ENCODE measurements around the gene INO80B. TPM values are rescaled to one million over a fixed set of nuclear protein-coding genes. Genes with fewer than 3 reads are reported as not detected.

INO80B gene
- polyA plus RNA-seq, 1 of the 3 experiments (the other 2 are of a cell fraction) = 41.7 TPM

- WGBS (ENCODE audit: low lambda C conversion rate) = 1% methylated on average over 17 of the region's 57 CpGs
- POLR2A ChIA-PET = interaction anchor here (0.7 to 3.1 kb wide), 14 partner anchors 9 to 243 kb away, joined by 3 to 28 read pairs (median 4); partner anchors contain the start of genes CCDC142, DCTN1, INO80B and MOB1A
- peak within 1 kb of the TSS; percentile 95 for H2AFZ ChIP-seq (ENCODE audit: low read depth)
- TF ChIP-seq REST (IDR thresholded peaks at IDR 0.05; ENCODE audit: low read depth, low read length) (peak; percentile 8; the same call in 1 of the 2 replicates), TCF12 (IDR thresholded peaks at IDR 0.05) (no peak), USF2 (IDR thresholded peaks at IDR 0.05; ENCODE audit: borderline replicate concordance, low read depth, low read length) (no peak), ZBTB33 (IDR thresholded peaks at IDR 0.05; ENCODE audit: borderline replicate concordance, low read depth) (no peak), MXI1 (IDR thresholded peaks at IDR 0.05; ENCODE audit: low read depth, low read length) (peak; percentile 98), ELF1 (IDR thresholded peaks at IDR 0.05) (peak; percentile 30; the same call in 1 of the 2 replicates), SMC3 (IDR thresholded peaks at IDR 0.05; ENCODE audit: low read depth, low read length) (no peak), FOXJ3 (CRISPR knock-in tag; IDR thresholded peaks at IDR 0.05) (0 out of 2 replicates have a peak, but pooled peaks have one; percentile 36), PBX3 (IDR thresholded peaks at IDR 0.05) (no peak), NFIC (IDR thresholded peaks at IDR 0.05; ENCODE audit: borderline replicate concordance) (no peak), FOSL2 (IDR thresholded peaks at IDR 0.05; ENCODE audit: borderline replicate concordance, low read depth) (no peak), POLR2AphosphoS5 (IDR thresholded peaks at IDR 0.05; ENCODE audit: low read depth, low read length) (peak; percentile 84), GATA2 (CRISPR knock-in tag; IDR thresholded peaks at IDR 0.05) (no peak), JUND (IDR thresholded peaks at IDR 0.05) (no peak), RFX5 (IDR thresholded peaks at IDR 0.05; ENCODE audit: low read length) (no peak), TAF1 (IDR thresholded peaks at IDR 0.05; ENCODE audit: borderline replicate concordance, low read depth, low read length) (peak; percentile 76; the same call in 1 of the 2 replicates), USF1 (IDR thresholded peaks at IDR 0.05; ENCODE audit: borderline replicate concordance, low read depth) (no peak), EP300 (IDR thresholded peaks at IDR 0.05; ENCODE audit: borderline replicate concordance in 1 of 2, low read depth in 1 of 2, low read length in 1 of 2) (no peak; a peak in 1 of 4 replicates), YY1 (IDR thresholded peaks at IDR 0.05; ENCODE audit: low read depth) (peak; percentile 70; the same call in 1 of the 2 replicates), RXRA (IDR thresholded peaks at IDR 0.05; ENCODE audit: borderline replicate concordance, low read depth) (no peak), CTCF (IDR thresholded peaks at IDR 0.05) (no peak), FOXM1 (IDR thresholded peaks at IDR 0.05; ENCODE audit: low read depth) (no peak), RAD21 (IDR thresholded peaks at IDR 0.05; ENCODE audit: low read length) (no peak)
Measured at GRCh38 chr2:74421221-74421870, 33.5 kb upstream of the INO80B start, which contains the start of the genes C2orf81 and WDR54. Gene C2orf81 (minus strand): TSS chr2:74421619. CDS start chr2:74421560, 59 bp downstream. Gene WDR54 (plus strand): TSS chr2:74421730. CDS start chr2:74422154, 424 bp downstream.

More at GRCh38 chr2:74421221-74421870, 33.5 kb upstream of the INO80B start, which contains the start of the genes C2orf81 and WDR54:
- Histone ChIP-seq H3K4me2 (peak within 1 kb of the TSS; percentile 75), H3F3A (replicated peaks; ENCODE audit: insufficient read depth) (peaks cover 4% of the 10 kb centered on the region), H3K27ac (ENCODE audit: low read depth in 2 of 2, low read length in 1 of 2) (peak within 1 kb of the TSS; percentile 82 to 94), H4K20me1 (ENCODE audit: insufficient read depth) (no peaks in the 10 kb centered on the region), H3K9me2 (no peaks in the 10 kb centered on the region), H3K9me3 (no peaks in the 10 kb centered on the region), H3K79me2 (ENCODE audit: insufficient read depth) (no peaks in the 10 kb centered on the region), H3K36me3 (replicated peaks in 1 of 2; ENCODE audit: control insufficient read depth in 1 of 2, insufficient read depth in 2 of 2, low read length in 1 of 2) (peaks cover 6 to 10% of the 10 kb centered on the region in 2 experiments), H3K4me1 (ENCODE audit: control insufficient read depth in 1 of 2, insufficient read depth in 2 of 2, low read depth in 1 of 2, low read length in 1 of 2) (peaks cover 0 to 16% of the 10 kb centered on the region in 2 experiments; a peak in 1 of 4 replicates), H3K9ac (peak within 1 kb of the TSS; percentile 81), H3K27me3 (ENCODE audit: insufficient read depth) (no peaks in the 10 kb centered on the region), H3K4me3 (ENCODE audit: low read depth in 2 of 2, low read length in 1 of 2) (peak within 1 kb of the TSS; percentile 87)
- CTCF ChIA-PET = interaction anchor here (0.7 to 3.8 kb wide), 10 partner anchors 9 to 171 kb away, joined by 3 to 22 read pairs (median 4); partner anchors contain the start of gene INO80B
- DNase-seq = peak; percentile 98
